Endothelial cell of umbilical vein (primary cell): Measurements from ENCODE around the gene RPL5. TPM values are rescaled to one million over a fixed set of nuclear protein-coding genes. Genes with fewer than 3 reads are reported as not detected.

ENCODE experiments used
- BruUV-seq: library from RNA; stranded (reverse); fragments of 400-500 nt; replicated peaks from 2 replicates; lab custom pipeline; 2021; lab: Mats Ljungman, UMichigan
- CTCF ChIA-PET: fragments of 300-600, 350-600 bp; sonication (Branson Sonifier 250); formaldehyde crosslinking; loops from one replicate; lab custom pipeline; 2021; ENCODE audit warnings: antibody characterized with exemption, inconsistent platforms; lab: Charles Lee
- POLR2A ChIA-PET: fragments of 300-600, 350-600 bp; sonication (Branson Sonifier 250); formaldehyde crosslinking; loops from one replicate; lab custom pipeline; 2021; ENCODE audit warnings: antibody characterized with exemption, inconsistent platforms; lab: Charles Lee
- DNase-seq: peaks from one replicate; pipeline ENCODE4 v3.0.0-alpha.2; 2011; ENCODE audit warnings: low read depth, low spot score
- FAIRE-seq: peaks from 2 replicates; lab custom pipeline; 2011; peaks lifted over from hg19 to GRCh38; lab: Jason Lieb, UNC
- H2AFZ ChIP-seq: 2 replicates; pipeline ENCODE4 v1.6.0; 2012; ENCODE audit warnings: low read depth, low read length, control low read depth, inconsistent platforms
- H3K27ac ChIP-seq: 2 replicates; pipeline ENCODE4 v1.5.1; 2011; ENCODE audit warnings: low read depth, mild to moderate bottlenecking, control low read depth, low read length, moderate library complexity; ENCODE audit not compliant: insufficient read depth
- H3K27me3 ChIP-seq, 2 experiments: 2 replicates each; pipeline versions ENCODE4 v1.6.0 to v1.6.1; 2011; ENCODE audit warnings: low read length in 2 of 2, mixed read lengths in 1 of 2; ENCODE audit not compliant: control insufficient read depth in 2 of 2, insufficient read depth in 2 of 2
- H3K36me3 ChIP-seq, 2 experiments: 2 replicates in 1 of 2; 3 replicates in 1 of 2; pipeline ENCODE4 v1.5.1; 2011; ENCODE audit warnings: low read length in 2 of 2, mild to moderate bottlenecking in 1 of 2, moderate library complexity in 1 of 2; ENCODE audit not compliant: control insufficient read depth in 2 of 2, insufficient read depth in 2 of 2; ENCODE audit errors: extremely low read depth in 1 of 2
- H3K4me1 ChIP-seq: 3 replicates; pipeline ENCODE4 v1.5.1; 2011; ENCODE audit warnings: mild to moderate bottlenecking, low read length; ENCODE audit not compliant: control insufficient read depth, insufficient read depth; ENCODE audit errors: extremely low read depth
- H3K4me2 ChIP-seq: 2 replicates; pipeline ENCODE4 v1.6.1; 2011; ENCODE audit warnings: low read length, control low read depth, mixed read lengths; ENCODE audit not compliant: insufficient read depth
- H3K4me3 ChIP-seq, 3 experiments: fragments of 200-600 bp in 1 of 3; sonication (generic), shearing (Covaris generic) in 1 of 3; replicated peaks in 1 of 3; 2 replicates each; pipeline ENCODE4 v1.5.1; 2011 to 2016; ENCODE audit warnings: control low read depth in 3 of 3, low read length in 3 of 3, mild to moderate bottlenecking in 2 of 3, inconsistent platforms in 1 of 3, low read depth in 1 of 3, moderate library complexity in 1 of 3; ENCODE audit not compliant: insufficient read depth in 1 of 3
- H3K79me2 ChIP-seq: 2 replicates; pipeline ENCODE4 v1.6.0; 2012; ENCODE audit warnings: low read length, inconsistent platforms; ENCODE audit not compliant: control insufficient read depth, insufficient read depth
- H3K9ac ChIP-seq: replicated peaks from 2 replicates; pipeline ENCODE3; 2011; ENCODE audit warnings: low read length, control low read depth; ENCODE audit not compliant: insufficient read depth; ENCODE audit errors: extremely low read depth
- H3K9me1 ChIP-seq: replicated peaks from 3 replicates; pipeline ENCODE4 v1.6.0; 2011; ENCODE audit warnings: mild to moderate bottlenecking, low read length; ENCODE audit not compliant: control insufficient read depth, insufficient read depth; ENCODE audit errors: extremely low read depth
- H3K9me3 ChIP-seq: replicated peaks from 2 replicates; pipeline ENCODE4 v1.5.1; 2012; ENCODE audit warnings: low read length, inconsistent platforms; ENCODE audit not compliant: control insufficient read depth, insufficient read depth
- H4K20me1 ChIP-seq: replicated peaks from 2 replicates; pipeline ENCODE3; 2011; ENCODE audit warnings: mild to moderate bottlenecking, low read length; ENCODE audit not compliant: control insufficient read depth, insufficient read depth; ENCODE audit errors: extremely low read depth
- EZH2 ChIP-seq: IDR thresholded peaks from 2 replicates; pipeline ENCODE4 v1.6.1; 2012; ENCODE audit warnings: borderline replicate concordance, low read depth, mild to moderate bottlenecking, moderate library complexity, low read length, inconsistent platforms; ENCODE audit not compliant: severe bottlenecking
- GATA2 ChIP-seq: IDR thresholded peaks from 2 replicates; pipeline ENCODE4 v1.7.0; 2011; ENCODE audit warnings: low read depth, mild to moderate bottlenecking, moderate library complexity, mixed read lengths, low read length; ENCODE audit not compliant: insufficient read length, insufficient read depth
- JUN ChIP-seq: IDR thresholded peaks from 2 replicates; pipeline ENCODE4 v1.6.1; 2011; ENCODE audit warnings: borderline replicate concordance, low read depth; ENCODE audit not compliant: insufficient read length, insufficient read depth
- MYC ChIP-seq: IDR thresholded peaks from one replicate; pipeline ENCODE4 v1.6.1; 2011; ENCODE audit warnings: mild to moderate bottlenecking, low read depth, low read length
- POLR2AphosphoS5 ChIP-seq: IDR thresholded peaks from 2 replicates; pipeline ENCODE4 v1.6.1; 2012; ENCODE audit warnings: low read depth, mild to moderate bottlenecking, control low read depth, low read length, moderate library complexity; ENCODE audit not compliant: insufficient read depth
- dilution Hi-C: fragments of 300-500 bp; cut with MboI; formaldehyde crosslinking; loops from one replicate; pipeline ENCODE4 v1.15.0; 2019; ENCODE audit warnings: low sequenced_read_pairs; ENCODE audit not compliant: extremely low pct_ligation_motif_present
- intact Hi-C: fragments of 100-400 bp; cut with micrococcal nuclease; formaldehyde crosslinking; loops from one replicate; pipeline ENCODE4 v1.10.0; 2022
- polyA plus RNA-seq, 4 experiments: library from polyadenylated mRNA; depleted of rRNA in 3 of 4; stranded (reverse) in 3 of 4; unstranded in 1 of 4; fragments of >200 nt; gene quantifications; 2 replicates each; pipeline versions ENCODE4 v1.2.1 to v1.2.3, GENCODE V29; 2011 to 2012; ENCODE audit warnings: missing spikeins in 1 of 4
- total RNA-seq: library from RNA; stranded (reverse); gene quantifications from 2 replicates; pipeline ENCODE4 v1.2.3, GENCODE V29; 2021
- TF ChIP-seq, protein P1 (sequence below): IDR thresholded peaks from 2 replicates; pipeline ENCODE4 v1.6.1; 2011; ENCODE audit not compliant: insufficient read depth, insufficient read length

Gene RPL5
- total and polyA plus RNA-seq, 2 donors (not counting 3 experiments of a cell fraction or from before 2014, with no cell fraction given) = 1,109 to 1,237 TPM

DNA sequence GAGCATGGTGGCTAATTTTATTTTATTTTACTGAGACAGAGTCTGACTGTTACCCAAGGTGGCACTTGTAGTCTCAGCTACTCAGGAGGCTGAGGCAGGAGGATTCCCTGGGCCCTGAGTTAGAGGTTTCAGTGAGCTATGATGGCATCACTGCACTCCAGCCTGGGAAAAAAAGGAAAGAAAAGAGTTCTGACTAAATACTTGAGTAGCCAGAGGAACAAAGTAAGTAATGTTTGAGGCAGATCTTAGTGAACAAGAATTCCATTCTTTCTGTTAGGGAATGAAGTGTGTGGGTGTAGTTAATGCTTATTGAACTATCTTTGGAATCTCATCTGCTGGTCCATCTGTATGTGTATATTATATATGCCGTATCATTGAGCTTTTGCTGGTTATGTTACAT, 33.9 kb upstream of the RPL5 start:
- H3K27ac ChIP-seq = no peak overlapping the region
- DNase-seq = no peak

DNA sequence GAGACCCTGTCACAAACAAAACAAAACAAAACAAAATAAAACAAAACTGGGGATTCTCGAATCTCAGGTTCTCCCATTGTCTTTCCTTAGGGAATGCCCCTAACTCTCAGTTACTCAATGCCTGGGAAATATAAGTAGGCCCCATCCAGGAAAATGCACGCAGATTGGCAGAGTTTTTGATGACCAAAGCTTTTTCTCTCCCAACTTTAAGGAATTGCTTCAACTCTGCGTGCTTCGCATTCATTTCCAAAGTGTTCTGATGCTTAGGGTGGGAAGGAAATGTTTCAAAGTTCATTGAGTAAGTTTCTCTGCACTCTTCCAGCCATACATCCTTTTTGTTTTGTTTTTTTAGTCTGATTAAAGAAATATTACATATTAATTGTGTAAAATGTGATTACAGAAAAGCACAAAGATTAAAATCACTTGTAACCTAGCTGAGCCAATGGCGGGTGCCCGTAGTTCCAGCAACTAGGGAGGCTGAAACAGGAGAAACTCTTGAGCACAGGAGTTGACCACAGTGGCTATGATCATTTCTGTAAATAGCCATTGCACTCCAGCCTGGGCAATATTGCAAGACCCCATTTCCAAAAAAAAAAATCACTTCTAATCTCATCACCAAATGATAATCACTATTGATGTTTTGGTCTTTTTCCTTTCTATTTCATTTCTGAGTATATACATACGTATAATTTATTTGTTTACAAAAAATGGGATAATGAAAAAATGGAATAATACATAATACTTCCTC, 28.5 kb upstream of the RPL5 start:
- no peak for DNase-seq
- Histone ChIP-seq H2AFZ (peak overlapping the region; percentile 5), H3K9ac (no peak overlapping the region), H3K27ac (no peak overlapping the region), H3K27me3 (no peaks in the 10 kb centered on the region), H3K79me2 (no peaks in the 10 kb centered on the region), H3K9me1 (no peaks in the 10 kb centered on the region), H3K4me2 (no peak overlapping the region), H3K9me3 (no peaks in the 10 kb centered on the region), H4K20me1 (no peaks in the 10 kb centered on the region), H3K4me3 (no peak overlapping the region), H3K36me3 (no peaks in the 10 kb centered on the region), H3K4me1 (peaks cover 15% of the 10 kb centered on the region)
- intact Hi-C loops = loop anchor here (2.0 kb wide), 1 partner anchor 17 kb away; no protein-coding TSS in a partner anchor
- CTCF ChIA-PET = interaction anchor here (1.5 to 2.1 kb wide), 4 partner anchors 9 to 54 kb away, joined by 6 to 20 read pairs (median 8); no protein-coding TSS in a partner anchor
- no peak for FAIRE-seq
- dilution Hi-C loops = no loop called here
- POLR2A ChIA-PET = interaction anchor here (1.0 kb wide), 1 partner anchor 10 kb away, joined by 3 read pairs; no protein-coding TSS in a partner anchor
- TF ChIP-seq POLR2AphosphoS5 (no peak), MYC (no peak), EZH2 (no peak), GATA2 (no peak), JUN (no peak)
- TF ChIP-seq, protein P1, sequence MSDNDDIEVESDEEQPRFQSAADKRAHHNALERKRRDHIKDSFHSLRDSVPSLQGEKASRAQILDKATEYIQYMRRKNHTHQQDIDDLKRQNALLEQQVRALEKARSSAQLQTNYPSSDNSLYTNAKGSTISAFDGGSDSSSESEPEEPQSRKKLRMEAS = no peak
- no TSS peak for BruUV-seq

More for the DNA sequence above, 33.9 kb upstream of the RPL5 start:
- Histone ChIP-seq H3K9me1 (no peaks in the 10 kb centered on the region), H3K4me3 (no peak overlapping the region), H4K20me1 (no peaks in the 10 kb centered on the region), H3K9ac (no peak overlapping the region), H2AFZ (no peak overlapping the region), H3K4me2 (no peak overlapping the region), H3K4me1 (peaks cover 2% of the 10 kb centered on the region), H3K27me3 (no peaks in the 10 kb centered on the region), H3K36me3 (no peaks in the 10 kb centered on the region), H3K9me3 (no peaks in the 10 kb centered on the region), H3K79me2 (no peaks in the 10 kb centered on the region)
- dilution Hi-C loops (no loop called here), intact Hi-C loops (no loop called here)
- no peak for FAIRE-seq
- BruUV-seq = no TSS peak
- ChIA-PET POLR2A (no interaction called here), CTCF (interaction anchor here (1.0 kb wide), 1 partner anchor 18 kb away, joined by 3 read pairs; no protein-coding TSS in a partner anchor)
- no peak for TF ChIP-seq EZH2
